ENCODE data around the gene PPP6R2. TPM values are rescaled to one million over a fixed set of nuclear protein-coding genes. Genes with fewer than 3 reads are reported as not detected.

The PPP6R2 gene
- total RNA-seq, 2 donors from 2014 or later, result 58.7 to 81.2 TPM

DNA sequence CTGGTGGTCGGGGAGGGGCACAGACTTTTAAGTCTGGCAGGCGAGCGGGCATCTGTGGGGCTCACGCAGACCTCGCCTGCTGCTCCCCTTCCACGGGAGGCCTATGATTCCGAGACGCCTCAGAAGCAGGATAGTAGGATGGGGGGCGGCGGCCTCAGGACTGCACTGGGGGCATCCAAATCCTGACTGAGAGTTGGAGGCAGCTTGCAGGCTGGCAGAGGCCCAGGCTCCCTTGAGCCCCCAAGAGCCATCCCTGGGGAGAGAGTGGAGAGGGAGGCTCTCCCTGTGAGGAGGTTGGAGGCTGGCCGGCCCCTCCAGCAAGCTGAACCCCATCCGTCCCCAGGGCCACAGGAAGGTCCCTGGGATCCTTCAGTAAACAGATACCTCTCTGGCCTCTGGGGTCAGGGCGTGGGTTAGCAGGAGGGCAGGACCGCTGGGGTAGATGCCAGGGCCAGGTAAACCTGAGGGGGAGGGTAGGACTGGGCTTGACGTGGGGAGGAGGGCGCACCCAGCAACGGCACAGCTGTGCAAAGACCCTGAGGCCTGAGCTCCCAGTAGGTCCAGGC, 98.4 kb downstream of the PPP6R2 start:
- no peaks in the 10 kb centered on the region for H3K4me1 ChIP-seq (ENCODE audit: control insufficient read depth, insufficient read depth, low read length)
- no peak for DNase-seq
- peaks cover 6% of the 10 kb centered on the region for H3K36me3 ChIP-seq (ENCODE audit: control insufficient read depth, insufficient read depth, low read length)
- no peaks in the 10 kb centered on the region for H3K9me3 ChIP-seq (ENCODE audit: control insufficient read depth, low read length)
- Mint-ChIP-seq H3K27me3 (ENCODE audit: insufficient read depth) (no peaks in the 10 kb centered on the region), H3K27ac (no peak overlapping the region), H3K9me3 (no peaks in the 10 kb centered on the region), H3K4me3 (no peak overlapping the region), H3K36me3 (ENCODE audit: low read depth) (peaks cover 28% of the 10 kb centered on the region), H3K4me1 (no peaks in the 10 kb centered on the region)
- peak overlapping the region; percentile 32 for H3K27ac ChIP-seq (ENCODE audit: low read depth, low read length)
- TF ChIP-seq CTCF (conservative IDR thresholded peaks at IDR 0.05), result no peak
- no peaks in the 10 kb centered on the region for H3K27me3 ChIP-seq (ENCODE audit: control insufficient read depth, insufficient read depth, low read length, poor library complexity, severe bottlenecking)
- H3K4me3 ChIP-seq (ENCODE audit: low read length), result no peak overlapping the region
- 93 to 98% methylated on average over 13 to 17 of the region's 17 CpGs for WGBS, 2 experiments (ENCODE audit: insufficient coverage in 1 of 2, insufficient read length in 1 of 2)
- H3K9ac ChIP-seq (ENCODE audit: extremely low read depth, low read length, poor library complexity, severe bottlenecking), result no peak overlapping the region

DNA sequence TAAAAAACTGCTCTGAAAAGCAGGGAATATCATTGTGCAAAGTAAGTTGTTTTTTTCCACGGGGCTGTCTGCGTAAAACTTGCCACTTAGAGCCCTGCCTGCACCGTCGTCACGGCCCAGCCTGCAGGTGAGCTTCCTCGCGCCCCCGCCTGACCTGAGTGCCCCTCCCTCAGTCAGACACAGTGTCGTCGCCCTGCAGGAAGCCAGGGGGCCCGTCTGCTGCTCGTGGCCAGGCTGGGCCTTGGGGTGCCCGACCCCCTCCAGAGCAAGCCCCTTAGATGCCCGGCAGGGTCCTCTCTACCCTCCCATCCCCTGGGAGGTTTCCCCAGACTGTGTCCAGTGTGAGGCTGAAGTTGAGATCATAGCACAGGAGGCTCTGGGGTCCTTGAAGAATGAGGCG, 100.1 kb downstream of the PPP6R2 start:
- Mint-ChIP-seq H3K27ac (peak overlapping the region; percentile 82), H3K9me3 (no peaks in the 10 kb centered on the region), H3K4me3 (no peak overlapping the region), H3K27me3 (ENCODE audit: insufficient read depth) (no peaks in the 10 kb centered on the region), H3K36me3 (ENCODE audit: low read depth) (peaks cover 30% of the 10 kb centered on the region), H3K4me1 (no peaks in the 10 kb centered on the region)
- Histone ChIP-seq H3K36me3 (ENCODE audit: control insufficient read depth, insufficient read depth, low read length) (peaks cover 9% of the 10 kb centered on the region), H3K4me3 (ENCODE audit: low read length) (no peak overlapping the region), H3K9ac (ENCODE audit: extremely low read depth, low read length, poor library complexity, severe bottlenecking) (no peak overlapping the region), H3K27me3 (ENCODE audit: control insufficient read depth, insufficient read depth, low read length, poor library complexity, severe bottlenecking) (no peaks in the 10 kb centered on the region), H3K9me3 (ENCODE audit: control insufficient read depth, low read length) (no peaks in the 10 kb centered on the region), H3K4me1 (ENCODE audit: control insufficient read depth, insufficient read depth, low read length) (no peaks in the 10 kb centered on the region), H3K27ac (ENCODE audit: low read depth, low read length) (peak overlapping the region; percentile 60)
- no peak for DNase-seq
- no peak for TF ChIP-seq CTCF (conservative IDR thresholded peaks at IDR 0.05)
- WGBS, 2 experiments (ENCODE audit: insufficient coverage in 1 of 2, insufficient read length in 1 of 2), result 91 to 96% methylated on average over 5 to 15 of the region's 15 CpGs

DNA sequence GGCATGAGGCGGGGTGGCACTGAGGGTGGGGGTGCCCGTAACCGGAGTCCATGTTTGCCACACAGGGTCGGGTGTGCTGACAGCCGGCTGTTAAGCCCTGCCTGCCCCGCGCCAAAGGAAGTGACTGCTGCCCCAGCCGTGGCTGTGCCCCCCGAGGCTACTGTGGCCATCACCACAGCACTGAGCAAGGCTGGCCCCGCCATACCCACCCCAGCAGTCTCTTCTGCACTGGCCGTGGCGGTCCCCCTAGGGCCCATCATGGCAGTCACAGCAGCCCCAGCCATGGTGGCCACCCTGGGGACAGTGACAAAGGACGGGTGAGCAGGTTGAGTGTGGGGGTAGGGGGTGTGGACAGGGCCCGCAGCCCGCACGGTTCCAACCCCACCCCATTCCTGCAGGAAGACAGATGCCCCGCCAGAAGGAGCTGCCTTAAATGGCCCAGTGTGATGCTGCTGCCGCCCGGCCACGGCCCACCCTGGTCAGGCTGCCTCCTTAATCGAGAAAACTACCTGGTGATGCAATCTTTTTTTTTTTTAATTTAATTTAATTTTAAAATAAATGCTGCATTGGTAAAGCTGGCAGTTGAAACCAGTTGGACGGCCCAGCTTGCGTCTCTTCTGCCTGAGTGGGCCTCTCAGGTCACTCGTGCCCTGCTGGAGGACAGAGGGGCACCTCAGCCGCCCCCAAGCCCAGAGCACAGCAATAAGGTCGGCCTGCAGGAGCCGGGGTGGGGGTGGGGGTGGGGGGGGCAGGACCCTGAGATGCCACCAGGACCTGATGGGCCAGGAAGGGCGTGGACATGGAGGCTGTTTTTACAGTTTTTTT, 100.9 kb downstream of the PPP6R2 start:
- H3K4me1 Mint-ChIP-seq, result no peaks in the 10 kb centered on the region
- H3K4me3 Mint-ChIP-seq, result no peak overlapping the region
- no peak for TF ChIP-seq CTCF (conservative IDR thresholded peaks at IDR 0.05)
- WGBS, 2 experiments (ENCODE audit: insufficient coverage in 1 of 2, insufficient read length in 1 of 2), result 93 to 96% methylated on average over 10 to 28 of the region's 28 CpGs
- H3K36me3 Mint-ChIP-seq (ENCODE audit: low read depth), result peaks cover 35% of the 10 kb centered on the region
- Histone ChIP-seq H3K4me3 (ENCODE audit: low read length) (no peak overlapping the region), H3K9me3 (ENCODE audit: control insufficient read depth, low read length) (no peaks in the 10 kb centered on the region), H3K27ac (ENCODE audit: low read depth, low read length) (peak overlapping the region; percentile 60), H3K4me1 (ENCODE audit: control insufficient read depth, insufficient read depth, low read length) (no peaks in the 10 kb centered on the region), H3K36me3 (ENCODE audit: control insufficient read depth, insufficient read depth, low read length) (peaks cover 17% of the 10 kb centered on the region), H3K9ac (ENCODE audit: extremely low read depth, low read length, poor library complexity, severe bottlenecking) (no peak overlapping the region), H3K27me3 (ENCODE audit: control insufficient read depth, insufficient read depth, low read length, poor library complexity, severe bottlenecking) (no peaks in the 10 kb centered on the region)
- no peaks in the 10 kb centered on the region for H3K27me3 Mint-ChIP-seq (ENCODE audit: insufficient read depth)
- DNase-seq, result no peak
- no peaks in the 10 kb centered on the region for H3K9me3 Mint-ChIP-seq
- peak overlapping the region; percentile 82 for H3K27ac Mint-ChIP-seq

Measured in endodermal cell (in vitro differentiated cells).